A549 treated with Mapracorat at 1 μM for 4 hours (cell line): ENCODE measurements around the gene ERMP1. TPM values are rescaled to one million over a fixed set of nuclear protein-coding genes. Genes with fewer than 3 reads are reported as not detected.

Experiments used
- total RNA-seq: library from RNA; stranded (reverse); fragments of 200-300 nt; extraction: Qiagen RNA extraction; gene quantifications from 5 replicates; pipeline ENCODE4 v1.2.3, GENCODE V29; 2022

The ERMP1 gene
- total RNA-seq: 17.1 to 19.6 TPM (median 17.5 TPM) in 5 replicates

GRCh38 chr9:5832538-5833529 is at the start of gene ERMP1:
ERMP1 (minus strand) TSS chr9:5833117; CDS start chr9:5833027, 90 bp downstream.

Other genes starting within 250 kb of the ERMP1 start
- 9.9 to 14.4 TPM (median 13.2 TPM) in 5 replicates for gene RIC1, start 204.0 kb downstream of the ERMP1 start, total RNA-seq
- not detected in 5 replicates for gene MLANA, start 57.8 kb upstream of the ERMP1 start, total RNA-seq
- gene RANBP6, start 182.5 kb upstream of the ERMP1 start, total RNA-seq: 10.3 to 15.0 TPM (median 14.2 TPM) in 5 replicates